HG02840 (cell line): ENCODE measurements around the gene DAPK1.

Source experiments
- ATAC-seq: cut with Tn5 transposase; IDR thresholded peaks from one replicate; pipeline ENCODE4 v1.9.1; 2021; ENCODE audit warnings: mild to moderate bottlenecking, moderate library complexity, moderate number of reproducible peaks; ENCODE audit not compliant: unreplicated experiment, low FRiP score

The DAPK1 gene

GRCh38 chr9:87587864-87588263, 90.2 kb downstream of the DAPK1 start:
- ATAC-seq = no peak

GRCh38 chr9:87588339-87588738, 90.7 kb downstream of the DAPK1 start:
- ATAC-seq = no peak

GRCh38 chr9:87590996-87591395, 93.3 kb downstream of the DAPK1 start:
- ATAC-seq = no peak

GRCh38 chr9:87592554-87593358, 95.1 kb downstream of the DAPK1 start:
- ATAC-seq = no peak

GRCh38 chr9:87593359-87593980, 95.8 kb downstream of the DAPK1 start:
- ATAC-seq = no peak

- ATAC-seq = no peak
These were observed 96.5 kb downstream of the DAPK1 start for GRCh38 chr9:87594194-87594593.

- ATAC-seq = no peak
These were observed 97.0 kb downstream of the DAPK1 start for GRCh38 chr9:87594662-87595061.

- ATAC-seq = no peak
These were observed 97.9 kb downstream of the DAPK1 start for GRCh38 chr9:87595610-87596009.

- no peak for ATAC-seq
These were observed 99.2 kb downstream of the DAPK1 start for GRCh38 chr9:87596862-87597261.

GRCh38 chr9:87597710-87598443, 100.2 kb downstream of the DAPK1 start:
- no peak for ATAC-seq

- no peak for ATAC-seq
These were observed 102.4 kb downstream of the DAPK1 start for GRCh38 chr9:87599901-87600610.

GRCh38 chr9:87601176-87601575, 103.5 kb downstream of the DAPK1 start:
- ATAC-seq = no peak

GRCh38 chr9:87601595-87601994, 103.9 kb downstream of the DAPK1 start:
- ATAC-seq = no peak

GRCh38 chr9:87602933-87603643, 105.4 kb downstream of the DAPK1 start:
- ATAC-seq = no peak

- ATAC-seq = no peak
These were observed 106.3 kb downstream of the DAPK1 start for GRCh38 chr9:87603854-87604490.

GRCh38 chr9:87604886-87605588, 107.4 kb downstream of the DAPK1 start:
- ATAC-seq = no peak

GRCh38 chr9:87605676-87606075, 108.0 kb downstream of the DAPK1 start:
- ATAC-seq = no peak

GRCh38 chr9:87606841-87607521, 109.3 kb downstream of the DAPK1 start:
- no peak for ATAC-seq

- ATAC-seq = no peak
These were observed 110.2 kb downstream of the DAPK1 start for GRCh38 chr9:87607859-87608258.
